GM23248 (cell line): ENCODE results near the gene BRINP1. TPM values are rescaled to one million over a fixed set of nuclear protein-coding genes. Genes with fewer than 3 reads are reported as not detected.

Source experiments
- DNase-seq: peaks from one replicate; pipeline ENCODE4 v3.0.0-alpha.2; 2015
- H2AFZ ChIP-seq: fragments of 200-600 bp; sonication (generic); 2 replicates; pipeline ENCODE4 v1.6.1; 2016; ENCODE audit warnings: antibody characterized with exemption
- H3F3A ChIP-seq: fragments of 200-600 bp; sonication (generic); 2 replicates; pipeline ENCODE4 v1.6.1; 2016; ENCODE audit warnings: mild to moderate bottlenecking, antibody characterized with exemption, mixed run types; ENCODE audit not compliant: insufficient read depth
- H3K27ac ChIP-seq: fragments of 200-600 bp; sonication (generic); 2 replicates; pipeline ENCODE4 v1.5.1; 2016; ENCODE audit warnings: mild to moderate bottlenecking
- H3K27me3 ChIP-seq: fragments of 200-600 bp; sonication (generic); replicated peaks from 2 replicates; pipeline ENCODE4 v1.6.1; 2016; ENCODE audit warnings: mild to moderate bottlenecking; ENCODE audit not compliant: insufficient read depth
- H3K36me3 ChIP-seq: fragments of 200-600 bp; sonication (generic); 2 replicates; pipeline ENCODE4 v1.6.1; 2016; ENCODE audit warnings: low read depth, mild to moderate bottlenecking
- H3K4me1 ChIP-seq: fragments of 200-600 bp; sonication (generic); 2 replicates; pipeline ENCODE4 v1.6.1; 2016; ENCODE audit warnings: mild to moderate bottlenecking; ENCODE audit not compliant: insufficient read depth
- H3K4me2 ChIP-seq: fragments of 200-600 bp; sonication (generic); one replicate; pipeline ENCODE4 v1.6.1; 2016; ENCODE audit warnings: mild to moderate bottlenecking; ENCODE audit not compliant: unreplicated experiment
- H3K4me3 ChIP-seq: fragments of 200-600 bp; sonication (generic); 2 replicates; pipeline ENCODE4 v1.5.1; 2016; ENCODE audit warnings: mild to moderate bottlenecking
- H3K79me2 ChIP-seq: fragments of 200-600 bp; sonication (generic); 2 replicates; pipeline ENCODE4 v1.6.1; 2016; ENCODE audit warnings: mild to moderate bottlenecking; ENCODE audit not compliant: insufficient read depth
- H3K9ac ChIP-seq: fragments of 200-600 bp; sonication (generic); 2 replicates; pipeline ENCODE4 v1.6.1; 2016; ENCODE audit warnings: mild to moderate bottlenecking
- H3K9me2 ChIP-seq: fragments of 200-600 bp; sonication (generic); 2 replicates; pipeline ENCODE4 v1.6.1; 2016; ENCODE audit warnings: mixed run types, mild to moderate bottlenecking, moderate library complexity; ENCODE audit not compliant: insufficient read depth
- H3K9me3 ChIP-seq: fragments of 200-600 bp; sonication (generic); one replicate; pipeline ENCODE4 v1.6.1; 2017; ENCODE audit warnings: low read depth
- H4K20me1 ChIP-seq: fragments of 200-600 bp; sonication (generic); 2 replicates; pipeline ENCODE4 v1.6.0; 2016; ENCODE audit not compliant: insufficient read depth
- EZH2 ChIP-seq: fragments of 200-600 bp; sonication (generic); IDR thresholded peaks from 2 replicates; pipeline ENCODE4 v1.6.1; 2018; ENCODE audit warnings: antibody characterized with exemption, mild to moderate bottlenecking; ENCODE audit not compliant: insufficient read depth, poor library complexity, severe bottlenecking
- EZH2phosphoT487 ChIP-seq: fragments of 200-600 bp; sonication (generic); IDR thresholded peaks from 2 replicates; pipeline ENCODE4 v1.6.1; 2018; ENCODE audit warnings: antibody characterized with exemption, moderate library complexity, mild to moderate bottlenecking, low read depth; ENCODE audit not compliant: insufficient read depth
- WGBS, 2 experiments: methylation state at CpG; one replicate each; pipeline ENCODE4 v1.1.6; 2015 to 2017; ENCODE audit warnings: low lambda C conversion rate in 2 of 2, low coverage in 1 of 2; ENCODE audit errors: missing lambda C conversion rate in 2 of 2; 5-methylcytosine and 5-hydroxymethylcytosine counted together
- in situ Hi-C: fragments of 300-500 bp; cut with MboI; formaldehyde crosslinking; loops from 2 replicates; pipeline ENCODE4 v1.15.0; 2020
- polyA plus RNA-seq: library from polyadenylated mRNA; unstranded; fragments of >200 nt; fragmentation: Nextera tagmentation; extraction: Ambion mirVana; gene quantifications from 2 replicates; pipeline ENCODE4 v1.2.1, GENCODE V29; 2016
- total RNA-seq: library from RNA; depleted of rRNA; stranded (reverse); fragments of >200 nt; shearing (Covaris generic); gene quantifications from 2 replicates; pipeline ENCODE4 v1.2.3, GENCODE V29; 2014

The BRINP1 gene
- total and polyA plus RNA-seq, 2 experiments from 2014 or later: 6.0 to 9.0 TPM

- Histone ChIP-seq H4K20me1 (no peaks in the 10 kb centered on the region), H3K27ac (no peak overlapping the region)
- TF ChIP-seq EZH2phosphoT487: no peak
- TF ChIP-seq EZH2: no peak
These were observed 40.3 kb upstream of the BRINP1 start for GRCh38 chr9:119409552-119409951.

DNA sequence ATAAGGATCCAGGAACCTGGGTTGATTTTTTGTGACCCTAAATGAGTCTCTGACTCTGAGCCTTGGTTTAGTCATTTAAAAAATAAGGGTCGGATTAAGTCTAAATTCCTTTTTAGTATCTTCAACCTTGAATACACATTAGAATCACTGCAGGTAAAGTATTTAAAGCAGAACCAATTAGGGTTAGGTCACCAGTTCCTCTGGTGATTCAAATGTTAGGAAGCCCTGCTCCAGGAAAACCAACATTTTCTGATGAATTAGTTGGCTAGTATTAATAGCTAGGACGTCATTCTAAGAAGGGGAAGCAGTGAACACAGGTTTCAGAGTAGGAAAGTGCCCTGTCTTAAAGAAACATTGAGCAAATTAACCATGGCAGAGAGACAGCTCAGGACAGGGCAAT is 31.4 kb upstream of the BRINP1 start:
- 7 to 12% methylated on average over 2 of the region's 2 CpGs for WGBS, 2 experiments
- H3K36me3 ChIP-seq: no peaks in the 10 kb centered on the region
- H3K27me3 ChIP-seq: no peaks in the 10 kb centered on the region
- no peaks in the 10 kb centered on the region for H3K9me3 ChIP-seq
- H3K4me2 ChIP-seq: no peak overlapping the region
- no peaks in the 10 kb centered on the region for H3F3A ChIP-seq
- H3K9me2 ChIP-seq: no peaks in the 10 kb centered on the region
- DNase-seq: no peak
- H2AFZ ChIP-seq: no peak overlapping the region
- H3K27ac ChIP-seq: no peak overlapping the region
- H3K4me3 ChIP-seq: no peak overlapping the region
- no peaks in the 10 kb centered on the region for H4K20me1 ChIP-seq
- H3K79me2 ChIP-seq: no peaks in the 10 kb centered on the region
- H3K9ac ChIP-seq: no peak overlapping the region
- H3K4me1 ChIP-seq: no peaks in the 10 kb centered on the region
- no peak for TF ChIP-seq EZH2
- in situ Hi-C loops: no loop called here

More at GRCh38 chr9:119409552-119409951, 40.3 kb upstream of the BRINP1 start:
- Histone ChIP-seq H3K79me2 (no peaks in the 10 kb centered on the region), H3F3A (no peaks in the 10 kb centered on the region), H2AFZ (no peak overlapping the region), H3K4me1 (no peaks in the 10 kb centered on the region), H3K4me3 (no peak overlapping the region), H3K9ac (no peak overlapping the region), H3K27me3 (no peaks in the 10 kb centered on the region), H3K36me3 (no peaks in the 10 kb centered on the region), H3K9me2 (no peaks in the 10 kb centered on the region), H3K9me3 (no peaks in the 10 kb centered on the region), H3K4me2 (no peak overlapping the region)
- 30 to 41% methylated on average over 3 of the region's 3 CpGs for WGBS, 2 experiments
- in situ Hi-C loops: no loop called here
- DNase-seq: no peak

DNA sequence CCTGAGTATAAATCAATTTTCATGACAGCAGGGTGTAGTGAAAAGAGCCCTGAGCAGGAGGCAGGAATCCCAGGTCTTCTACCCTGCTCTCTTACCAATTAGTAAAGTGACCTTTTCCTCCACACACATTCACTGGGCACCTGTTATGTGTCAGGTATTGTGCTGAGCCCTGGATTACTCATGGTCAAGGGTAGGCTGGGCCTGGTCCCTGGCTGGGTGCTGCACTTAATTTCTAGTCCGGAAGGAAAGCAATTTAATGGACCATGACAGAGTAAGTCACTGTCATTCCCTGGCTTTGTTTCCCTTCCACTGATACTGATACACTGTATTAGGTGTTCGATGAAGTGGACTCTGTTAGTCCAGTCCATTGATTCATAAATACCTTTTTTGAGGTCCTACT is 29.1 kb upstream of the BRINP1 start:
- Histone ChIP-seq H3K36me3 (no peaks in the 10 kb centered on the region), H3K27ac (no peak overlapping the region), H2AFZ (no peak overlapping the region), H3K9me3 (no peaks in the 10 kb centered on the region), H3K9ac (no peak overlapping the region), H3K27me3 (no peaks in the 10 kb centered on the region), H3K4me1 (no peaks in the 10 kb centered on the region), H3K4me2 (no peak overlapping the region), H3K79me2 (no peaks in the 10 kb centered on the region), H3K4me3 (no peak overlapping the region), H4K20me1 (no peaks in the 10 kb centered on the region), H3K9me2 (no peaks in the 10 kb centered on the region), H3F3A (no peaks in the 10 kb centered on the region)
- WGBS, 2 experiments: 20 to 30% methylated on average over 2 of the region's 2 CpGs
- TF ChIP-seq EZH2: no peak
- no peak for TF ChIP-seq EZH2phosphoT487
- DNase-seq: no peak
- in situ Hi-C loops: no loop called here

DNA sequence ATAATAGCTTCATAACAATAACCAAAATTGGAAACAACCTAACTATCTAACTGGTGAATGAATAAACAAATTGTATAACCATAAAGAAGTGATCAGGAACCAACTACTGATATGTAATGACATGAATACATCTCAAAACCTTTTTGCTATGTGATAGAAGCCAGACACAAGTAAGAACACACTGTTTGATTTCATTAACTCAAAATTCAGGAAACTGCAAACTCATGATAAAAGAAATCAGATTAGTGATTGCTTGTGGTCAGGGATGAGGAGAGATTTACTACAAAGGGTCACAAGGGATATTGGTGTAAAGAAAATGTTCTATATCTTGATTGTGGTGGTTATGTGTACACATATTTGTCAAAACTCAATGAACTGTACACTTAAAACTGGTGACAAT is 22.6 kb upstream of the BRINP1 start:
- Histone ChIP-seq H3K4me2 (no peak overlapping the region), H3K27me3 (no peaks in the 10 kb centered on the region)

GRCh38 chr9:119375892-119376291 is 6.7 kb upstream of the BRINP1 start:
- Histone ChIP-seq H3K4me3 (no peak overlapping the region), H3K79me2 (no peaks in the 10 kb centered on the region), H3K4me2 (no peak overlapping the region), H3K27me3 (peaks cover 12% of the 10 kb centered on the region; the same call in 1 of the 2 replicates), H3K27ac (no peak overlapping the region), H4K20me1 (no peaks in the 10 kb centered on the region), H3K36me3 (no peaks in the 10 kb centered on the region), H3K9me3 (no peaks in the 10 kb centered on the region), H3K9me2 (no peaks in the 10 kb centered on the region), H3K9ac (no peak overlapping the region), H2AFZ (no peak overlapping the region), H3F3A (no peaks in the 10 kb centered on the region), H3K4me1 (no peaks in the 10 kb centered on the region)
- 15 to 19% methylated on average over 3 of the region's 3 CpGs for WGBS, 2 experiments
- TF ChIP-seq EZH2phosphoT487: no peak
- no peak for TF ChIP-seq EZH2
- DNase-seq: peak; percentile 78
- in situ Hi-C loops: no loop called here

More for the DNA sequence above, 22.6 kb upstream of the BRINP1 start:
- Histone ChIP-seq H4K20me1 (no peaks in the 10 kb centered on the region), H3K79me2 (no peaks in the 10 kb centered on the region), H3K9me3 (no peaks in the 10 kb centered on the region), H3K36me3 (no peaks in the 10 kb centered on the region), H3K9me2 (no peaks in the 10 kb centered on the region), H3K4me3 (no peak overlapping the region), H3K9ac (no peak overlapping the region), H3F3A (no peaks in the 10 kb centered on the region), H3K27ac (no peak overlapping the region), H2AFZ (no peak overlapping the region), H3K4me1 (no peaks in the 10 kb centered on the region)
- TF ChIP-seq EZH2 (no peak), EZH2phosphoT487 (no peak)
- in situ Hi-C loops: no loop called here
- no peak for DNase-seq
